ENCODE measurements around the gene SATB1.
A peak's percentile ranks its signal among the peaks of the same experiment; 100 is the strongest.

SATB1 gene

GRCh38 chr3:18432752-18433151 is 7.6 kb upstream of the SATB1 start:
- no peak for DNase-seq (ENCODE audit: low read depth in 3 of 3, low spot score in 1 of 3)

GRCh38 chr3:18431266-18431665 is 6.1 kb upstream of the SATB1 start:
- no peak for DNase-seq (ENCODE audit: low read depth in 3 of 3, low spot score in 1 of 3)

DNA sequence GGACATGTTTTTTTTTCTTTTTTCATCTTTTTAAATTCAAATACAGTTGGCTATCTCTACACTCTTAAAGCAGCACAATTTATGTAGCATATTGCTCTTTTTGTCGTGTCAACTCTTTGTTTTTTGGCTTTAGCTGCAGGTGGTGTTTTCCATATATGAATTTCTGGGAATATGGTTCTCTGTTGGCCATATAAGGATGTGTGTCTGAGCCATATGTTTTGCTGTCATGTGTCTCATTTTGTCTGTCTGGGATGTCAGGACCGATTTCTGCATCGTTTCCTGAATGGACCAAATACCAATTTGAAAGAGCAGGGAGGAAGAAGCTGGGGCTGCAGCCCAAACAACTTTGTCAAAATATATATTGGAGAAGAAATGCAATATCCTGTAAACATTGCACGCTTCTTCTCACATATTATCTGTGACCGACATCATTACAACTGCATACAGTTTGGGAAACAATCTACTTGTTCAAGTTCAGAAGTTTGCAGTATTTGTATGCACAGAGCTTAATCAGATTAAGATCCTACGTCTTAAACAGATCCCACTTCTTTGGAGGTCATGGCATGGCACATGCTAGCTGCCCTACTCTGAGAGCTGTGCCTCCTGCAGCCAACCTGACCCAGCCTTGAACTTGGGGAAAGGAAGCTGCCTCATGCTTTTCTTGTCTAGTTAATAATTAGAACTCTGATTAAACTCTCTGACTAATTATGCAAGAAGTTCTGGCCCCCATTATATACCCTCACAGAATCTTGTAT is 4.0 kb upstream of the SATB1 start:
- no peak for DNase-seq (ENCODE audit: low read depth in 3 of 3, low spot score in 1 of 3)

GRCh38 chr3:18428036-18428435 is 2.9 kb upstream of the SATB1 start:
- no peak for DNase-seq (ENCODE audit: low read depth in 3 of 3, low spot score in 1 of 3)

DNA sequence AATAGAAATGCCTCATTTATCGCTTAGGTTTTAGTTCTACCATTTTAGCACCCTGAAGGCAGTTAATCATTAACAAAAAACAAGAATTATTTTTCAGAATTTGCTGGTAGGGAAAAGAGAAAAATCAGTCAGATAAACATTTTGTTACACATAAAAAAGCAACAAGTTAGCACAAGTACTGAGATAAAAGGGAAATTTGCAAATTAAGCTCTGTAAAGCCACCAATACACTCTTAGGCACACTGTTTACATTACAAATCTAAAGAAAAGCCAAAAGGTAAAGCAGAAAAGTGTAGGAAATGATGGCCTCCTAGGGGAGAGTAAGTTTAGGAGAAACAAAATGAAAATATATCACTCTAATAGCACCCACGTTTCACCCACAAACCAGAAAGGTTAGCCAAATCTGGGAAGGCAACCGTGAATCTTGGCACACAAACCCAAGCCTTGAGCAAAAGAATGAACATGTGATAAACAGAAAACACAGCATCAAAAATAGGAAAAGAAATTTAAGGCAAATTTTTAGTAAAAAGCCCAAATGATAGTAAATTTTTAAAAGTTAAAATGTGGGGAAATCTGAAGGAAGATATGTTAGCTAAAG is 1.6 kb upstream of the SATB1 start:
- no peak for DNase-seq (ENCODE audit: low read depth in 3 of 3, low spot score in 1 of 3)

DNA sequence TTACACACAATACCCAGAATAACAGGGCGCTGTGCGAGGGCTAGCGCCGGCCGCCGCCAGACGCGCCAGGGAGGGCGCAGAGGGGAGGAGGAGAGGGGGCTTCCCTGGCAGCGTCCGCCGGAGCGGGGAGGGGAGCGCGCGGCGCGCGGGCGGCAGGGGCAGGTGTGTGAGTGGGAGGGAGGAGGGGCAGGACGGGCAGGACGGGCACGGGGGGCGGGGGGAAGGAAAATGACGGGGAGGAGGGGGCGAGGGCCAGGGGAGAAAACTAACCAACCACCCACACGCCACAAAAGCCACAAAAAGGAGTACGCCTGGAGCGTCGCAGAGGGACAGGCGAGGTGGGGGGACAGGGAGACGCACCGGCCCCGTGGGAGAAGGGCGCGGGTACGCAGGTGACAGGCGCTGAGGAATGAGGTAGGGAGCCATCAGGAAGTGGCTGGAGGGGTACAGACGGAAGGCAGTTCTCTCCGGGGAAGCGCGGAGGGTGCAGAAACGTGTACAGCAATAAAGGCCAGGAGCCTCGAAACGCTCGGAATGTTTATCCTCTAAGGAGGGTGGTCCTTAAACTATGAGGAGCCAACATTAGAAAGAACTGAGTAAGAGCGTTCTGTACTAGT is 610 bp upstream of the SATB1 start:
- peak; percentile 42 to 54 (median 44) for DNase-seq (ENCODE audit: low read depth in 3 of 3, low spot score in 1 of 3)

- peak in 1 of 3 donors; percentile 4 for DNase-seq (ENCODE audit: low read depth in 3 of 3, low spot score in 1 of 3)
Measured at GRCh38 chr3:18424213-18424728, 868 bp downstream of the SATB1 start.

DNA sequence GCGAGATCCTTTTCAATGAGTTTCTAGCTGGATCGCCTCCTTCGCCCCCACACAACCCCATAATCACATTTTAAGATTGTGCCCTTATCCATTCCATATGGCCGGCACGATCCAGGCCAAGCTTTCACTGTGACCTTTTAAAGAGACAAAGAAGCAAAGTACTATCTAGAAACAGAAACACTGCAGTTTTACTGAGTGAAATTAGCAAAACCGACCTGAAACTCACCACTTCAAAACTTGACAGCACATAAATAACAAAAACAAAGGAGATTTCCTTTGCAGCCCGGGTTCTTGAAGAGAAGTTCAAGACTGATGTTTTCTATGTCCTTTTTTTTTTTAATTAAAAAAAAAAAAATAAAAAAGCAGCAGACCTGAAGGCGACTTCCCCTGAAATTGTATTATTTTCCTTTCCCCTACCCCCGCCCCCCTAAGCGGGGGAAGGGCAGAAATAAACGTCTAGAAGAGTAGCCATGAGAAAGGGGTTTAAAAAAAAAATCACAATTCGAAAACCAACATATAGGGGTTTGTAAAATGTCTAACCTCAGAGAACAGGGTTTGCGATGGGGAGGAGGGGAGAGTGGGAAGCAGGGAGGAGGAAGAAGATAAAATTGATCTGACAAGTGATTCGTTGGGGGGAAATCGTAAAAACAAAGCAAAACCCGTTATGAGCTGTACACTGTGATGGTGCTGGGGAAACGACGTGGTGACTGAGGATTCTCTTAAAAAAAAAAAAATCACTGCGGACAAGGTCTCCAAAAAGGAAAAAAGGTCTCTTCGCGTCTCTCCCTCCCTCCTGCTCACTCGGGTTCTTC is 1.5 kb downstream of the SATB1 start:
- DNase-seq (ENCODE audit: low read depth in 3 of 3, low spot score in 1 of 3): peak in 1 of 3 donors; percentile 24

- no peak for DNase-seq (ENCODE audit: low read depth in 3 of 3, low spot score in 1 of 3)
Measured at GRCh38 chr3:18422972-18423371, 2.2 kb downstream of the SATB1 start.

- no peak for DNase-seq (ENCODE audit: low read depth in 3 of 3, low spot score in 1 of 3)
Measured at GRCh38 chr3:18420555-18420954, 4.6 kb downstream of the SATB1 start.

GRCh38 chr3:18419232-18419631 is 5.9 kb downstream of the SATB1 start:
- no peak for DNase-seq (ENCODE audit: low read depth in 3 of 3, low spot score in 1 of 3)

GRCh38 chr3:18417904-18418572 is 7.1 kb downstream of the SATB1 start:
- no peak for DNase-seq (ENCODE audit: low read depth in 3 of 3, low spot score in 1 of 3)

- no peak for DNase-seq (ENCODE audit: low read depth in 3 of 3, low spot score in 1 of 3)
Measured at GRCh38 chr3:18416332-18416731, 8.8 kb downstream of the SATB1 start.

DNA sequence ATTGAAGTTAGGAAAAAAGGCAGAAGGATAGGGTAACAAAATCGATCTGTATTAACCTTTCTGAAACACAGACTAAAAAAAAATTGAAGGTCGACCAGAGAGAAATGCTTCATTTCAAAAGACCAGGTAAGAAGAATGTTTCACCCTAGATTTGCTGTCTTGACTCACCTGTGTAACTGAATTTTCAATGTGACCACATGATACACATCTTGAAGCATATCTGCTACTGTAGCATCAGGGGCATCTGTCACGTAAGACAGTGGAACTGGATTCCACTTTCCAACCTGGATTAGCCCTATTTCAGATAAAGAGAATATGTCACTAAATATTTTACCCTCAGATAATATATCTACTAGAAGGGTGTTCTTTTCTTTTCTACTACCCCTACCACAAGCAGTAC is 9.3 kb downstream of the SATB1 start:
- DNase-seq (ENCODE audit: low read depth in 3 of 3, low spot score in 1 of 3): no peak

DNA sequence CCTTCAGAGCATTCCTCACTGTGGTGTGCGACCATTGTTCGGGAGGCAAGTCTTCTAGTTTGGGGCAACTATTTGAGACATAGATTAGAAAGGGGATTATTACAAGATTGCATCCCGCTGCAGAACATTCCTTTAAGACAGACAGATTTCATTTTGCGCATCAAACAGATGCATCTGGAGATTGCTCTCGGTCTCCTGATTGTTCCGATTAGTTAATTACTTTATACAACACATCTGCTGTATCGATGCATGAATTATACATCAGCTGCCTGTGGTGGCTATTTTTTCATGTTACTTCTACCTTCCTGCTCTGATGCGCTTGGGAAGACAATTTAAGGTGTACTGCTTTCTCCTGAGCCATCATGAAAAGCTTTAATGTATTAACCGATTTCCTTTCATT is 10.0 kb downstream of the SATB1 start:
- DNase-seq (ENCODE audit: low read depth in 3 of 3, low spot score in 1 of 3): no peak

GRCh38 chr3:18412684-18413083 is 12.5 kb downstream of the SATB1 start:
- no peak for DNase-seq (ENCODE audit: low read depth in 3 of 3, low spot score in 1 of 3)

- DNase-seq (ENCODE audit: low read depth in 3 of 3, low spot score in 1 of 3): no peak
Measured at GRCh38 chr3:18411541-18411940, 13.6 kb downstream of the SATB1 start.

- DNase-seq (ENCODE audit: low read depth in 3 of 3, low spot score in 1 of 3): no peak
Measured at GRCh38 chr3:18410205-18410604, 14.9 kb downstream of the SATB1 start.

DNA sequence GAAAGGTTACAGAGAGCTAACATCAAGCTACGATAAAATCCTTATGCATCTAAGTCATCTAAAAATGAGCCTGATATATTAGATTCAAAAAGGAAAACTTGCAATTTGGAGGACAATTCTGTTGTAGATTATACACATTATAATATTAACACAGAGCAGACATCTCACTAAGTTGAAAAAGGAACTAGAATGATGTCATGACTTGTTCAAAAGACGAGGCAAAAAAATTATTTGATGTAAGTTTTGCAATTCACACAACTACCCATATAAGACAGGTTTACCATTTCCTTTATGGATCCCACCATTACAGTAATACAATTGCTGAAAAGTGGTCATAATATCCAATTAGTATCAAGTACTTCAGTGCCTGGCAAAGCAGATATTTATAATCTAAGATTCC is 15.9 kb downstream of the SATB1 start:
- DNase-seq (ENCODE audit: low read depth in 3 of 3, low spot score in 1 of 3): no peak

DNA sequence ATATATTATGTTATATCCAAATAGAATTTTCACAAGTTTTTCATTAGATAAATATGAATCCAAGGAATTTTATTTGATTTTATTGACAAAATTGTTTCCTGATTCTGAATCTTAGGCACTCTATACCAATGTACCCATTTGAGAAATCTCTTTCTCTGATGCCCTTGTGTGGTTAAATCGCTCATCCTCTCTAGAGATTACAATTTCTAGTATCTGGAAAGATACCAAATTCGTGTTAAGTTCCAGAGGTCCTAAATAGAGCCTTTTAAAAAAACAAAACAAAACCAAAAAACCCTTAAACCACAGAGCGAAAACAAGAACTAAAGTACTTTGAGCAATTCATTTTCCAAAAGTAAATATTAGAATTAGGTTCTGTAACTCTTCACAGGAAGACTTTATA is 20.0 kb downstream of the SATB1 start:
- no peak for DNase-seq (ENCODE audit: low read depth in 3 of 3, low spot score in 1 of 3)

GRCh38 chr3:18403061-18403460 is 22.1 kb downstream of the SATB1 start:
- no peak for DNase-seq (ENCODE audit: low read depth in 3 of 3, low spot score in 1 of 3)

All from stimulated activated CD4-positive, alpha-beta T cell treated with anti-CD3 and anti-CD28 coated beads, TNF-alpha, amount 100 ng/mL, for 1 hour (primary cell).